HG03558 (cell line): ENCODE measurements around the gene AIMP2.
"Not testable (repeated sequence)": the region's sequence is repeated elsewhere in the genome, so short reads cannot be mapped to it uniquely, and the experiment has no call there.

Experiments
- ATAC-seq: cut with Tn5 transposase; IDR thresholded peaks from one replicate; pipeline ENCODE4 v1.9.1; 2021; ENCODE audit warnings: moderate number of reproducible peaks; ENCODE audit not compliant: unreplicated experiment; ENCODE audit errors: extremely low read depth

AIMP2 gene

GRCh38 chr7:6023974-6024435 lies 14.9 kb downstream of the AIMP2 start:
- no peak for ATAC-seq

- ATAC-seq, result peak; percentile 66
Measured at GRCh38 chr7:6026011-6026819, 17.1 kb downstream of the AIMP2 start.

- no peak for ATAC-seq
Measured at GRCh38 chr7:6026820-6027311, 17.8 kb downstream of the AIMP2 start.

DNA sequence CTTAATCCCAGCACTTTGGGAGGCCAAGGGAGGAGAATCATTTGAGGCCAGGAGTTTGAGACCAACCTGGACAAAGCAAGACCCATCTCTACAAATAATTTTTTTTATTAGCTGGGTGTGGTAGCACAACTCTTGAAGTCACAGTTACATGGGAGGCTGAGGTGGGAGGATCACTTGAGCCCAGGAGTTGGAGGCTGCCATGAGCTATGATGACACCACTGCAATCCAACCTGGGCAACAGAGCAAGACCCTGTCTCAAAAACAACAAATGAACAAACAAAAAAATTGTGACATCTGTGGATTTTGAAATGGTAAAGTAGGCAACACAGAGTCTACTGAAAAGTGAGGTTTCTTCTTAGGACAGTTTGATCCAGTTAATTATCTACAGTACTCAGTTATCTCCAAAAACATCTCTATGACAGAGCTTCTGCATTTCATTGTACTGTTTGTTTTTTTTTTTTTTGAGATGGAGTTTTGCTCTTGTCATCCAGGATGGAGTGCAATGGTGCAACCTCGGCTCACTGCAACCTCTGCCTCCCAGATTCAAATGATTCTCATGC lies 18.8 kb downstream of the AIMP2 start:
- no peak for ATAC-seq

- no peak for ATAC-seq
Measured at GRCh38 chr7:6028563-6028962, 19.5 kb downstream of the AIMP2 start.

DNA sequence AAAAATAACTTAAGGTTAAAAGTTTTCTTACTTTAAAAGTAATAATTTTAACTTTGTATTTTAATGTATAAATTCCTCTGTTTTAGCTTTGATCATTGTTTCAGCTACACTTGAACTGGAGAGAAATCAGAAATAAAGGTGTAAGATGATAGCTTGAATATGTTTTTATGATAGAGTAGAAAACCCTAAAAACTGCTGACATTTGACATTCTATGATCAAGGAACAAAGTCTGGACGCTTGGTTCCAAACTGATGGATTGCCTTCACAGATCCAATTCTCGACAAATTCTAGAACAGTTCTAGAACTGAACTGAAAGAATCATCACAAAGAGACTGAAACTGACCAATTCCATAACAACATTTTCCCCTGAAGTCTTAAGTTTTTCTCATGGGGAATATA lies 21.9 kb downstream of the AIMP2 start, which contains the start of gene ANKRD61:
TSS of gene ANKRD61 (plus strand) at position 389 of the 400 bp plus-strand sequence. CDS start at position 389, 0 bp downstream.
- ATAC-seq, result no peak

GRCh38 chr7:6031567-6031966 lies 22.5 kb downstream of the AIMP2 start:
- ATAC-seq, result no peak

GRCh38 chr7:6032167-6032566 lies 23.1 kb downstream of the AIMP2 start:
- no peak for ATAC-seq

DNA sequence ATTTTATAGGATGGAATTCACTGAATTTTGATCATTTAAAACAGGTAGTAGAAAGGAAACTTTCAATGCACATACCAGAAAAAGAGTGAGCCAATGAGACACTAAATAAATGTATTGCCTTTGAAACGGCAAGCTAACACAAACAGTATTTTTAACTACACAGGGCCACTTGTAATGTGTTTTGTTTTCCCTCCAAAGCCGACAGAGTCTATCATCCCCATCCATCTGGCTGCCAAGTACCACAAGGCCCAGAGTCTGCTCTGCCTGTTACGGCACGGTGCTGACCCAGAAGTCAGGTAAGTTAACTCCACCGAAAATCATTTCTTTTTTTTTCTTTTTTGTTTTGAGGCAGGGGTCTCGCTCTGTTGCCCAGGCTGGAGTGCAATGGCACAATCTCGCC lies 23.6 kb downstream of the AIMP2 start:
- no peak for ATAC-seq

- ATAC-seq, result no peak
Measured at GRCh38 chr7:6035165-6035564, 26.1 kb downstream of the AIMP2 start.

GRCh38 chr7:6035686-6036085 lies 26.6 kb downstream of the AIMP2 start:
- ATAC-seq, result no peak

- no peak for ATAC-seq
Measured at GRCh38 chr7:6049780-6050179, 40.7 kb downstream of the AIMP2 start.

- ATAC-seq, result not testable (repeated sequence)
Measured at GRCh38 chr7:6051185-6051584, 42.1 kb downstream of the AIMP2 start.

DNA sequence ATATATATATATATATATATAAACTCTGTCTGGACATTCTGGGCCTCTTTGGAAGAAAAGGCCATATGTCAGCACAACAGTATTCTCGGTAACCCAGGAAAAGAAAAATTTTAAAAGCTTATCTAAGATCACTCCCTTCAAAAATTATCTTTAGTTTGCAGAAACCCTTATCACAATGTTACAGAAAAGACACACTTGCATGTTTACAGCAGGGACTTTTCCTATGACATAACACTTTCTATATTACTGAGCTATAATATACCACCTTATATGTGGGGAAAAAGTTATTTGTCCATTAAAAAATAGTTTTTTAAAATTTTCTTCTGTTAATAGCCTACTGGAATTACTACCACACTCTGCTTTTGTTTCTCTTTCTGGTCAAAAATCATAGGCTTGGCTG lies 47.5 kb downstream of the AIMP2 start:
- ATAC-seq, result no peak

DNA sequence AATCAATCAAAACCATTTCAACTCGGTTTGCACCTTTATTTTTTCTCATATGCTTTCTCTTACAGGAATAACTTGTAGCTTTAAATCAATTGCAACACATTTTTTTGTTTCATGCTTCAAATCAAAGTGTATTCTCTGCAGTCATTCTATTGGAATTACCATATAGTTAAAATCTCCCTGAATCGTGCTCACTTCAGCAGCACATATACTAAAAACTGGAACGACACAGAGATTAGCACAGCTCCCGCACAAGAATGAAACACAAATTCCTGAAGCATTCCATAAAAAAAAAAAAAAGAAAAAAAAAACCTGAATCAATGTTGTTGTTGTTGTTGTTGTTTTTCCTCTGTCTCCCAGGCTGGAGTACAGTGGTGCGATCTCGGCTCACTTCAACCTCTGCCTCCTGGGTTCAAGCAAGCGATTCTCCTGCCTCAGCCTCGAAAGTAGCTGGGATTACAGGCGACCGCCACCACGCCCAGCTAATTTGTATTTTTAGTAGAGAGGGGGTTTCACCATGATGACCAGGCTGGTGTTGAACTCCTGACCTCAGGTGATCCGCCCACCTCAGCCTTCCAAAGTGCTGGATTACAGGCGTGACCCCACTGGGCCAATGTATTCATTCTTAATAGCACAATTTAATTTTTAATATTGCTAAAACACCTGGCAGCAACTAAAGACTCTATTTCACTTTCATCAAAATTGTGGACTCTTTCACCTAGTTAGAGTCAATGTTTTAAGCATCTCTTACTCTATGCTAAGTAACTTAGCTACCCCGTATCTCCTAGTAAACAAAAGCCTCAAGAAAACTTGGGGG lies 48.5 kb downstream of the AIMP2 start:
- no peak for ATAC-seq

- ATAC-seq, result not testable (repeated sequence)
Measured at GRCh38 chr7:6059941-6060340, 50.9 kb downstream of the AIMP2 start.

DNA sequence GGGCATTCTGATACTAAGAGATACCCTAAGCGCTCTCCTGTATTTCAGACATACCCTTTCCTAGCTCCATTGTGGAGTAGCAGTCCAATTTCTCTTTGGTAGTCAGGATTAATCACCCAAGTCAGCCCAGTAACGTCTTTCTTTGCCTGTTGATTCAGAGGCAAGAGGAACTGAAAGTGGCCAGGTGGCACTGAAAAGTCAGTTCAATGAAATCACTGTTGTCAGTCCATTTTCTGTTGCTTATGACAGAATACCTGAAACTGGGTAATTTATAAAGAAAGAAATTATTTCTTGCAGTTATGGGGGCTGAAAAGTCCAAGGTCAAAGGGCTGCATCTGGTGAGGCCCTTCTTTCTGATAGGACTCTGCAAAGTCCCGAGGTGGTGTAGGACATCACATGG lies 62.3 kb downstream of the AIMP2 start:
- ATAC-seq, result no peak
